GM19452 (cell line): ENCODE data around the gene FAM163B.

Source experiments
- ATAC-seq: cut with Tn5 transposase; IDR thresholded peaks from one replicate; pipeline ENCODE4 v1.9.1; 2021; ENCODE audit not compliant: unreplicated experiment

The FAM163B gene

GRCh38 chr9:133529874-133530273, 79.3 kb downstream of the FAM163B start:
- ATAC-seq = no peak

- ATAC-seq = no peak
Measured at GRCh38 chr9:133529457-133529856, 79.7 kb downstream of the FAM163B start.

GRCh38 chr9:133528876-133529241, 80.3 kb downstream of the FAM163B start:
- ATAC-seq = no peak

GRCh38 chr9:133528001-133528875, 81.0 kb downstream of the FAM163B start:
- no peak for ATAC-seq

- ATAC-seq = no peak
Measured at GRCh38 chr9:133527444-133527920, 81.7 kb downstream of the FAM163B start.
